K562 (cell line): ENCODE data around the gene BRPF1. TPM values are rescaled to one million over a fixed set of nuclear protein-coding genes. Genes with fewer than 3 reads are reported as not detected.

Experiments used
- CHAMP1 ChIP-seq: fragments of 450-650 bp; IDR thresholded peaks from 2 replicates; pipeline ENCODE4 v1.6.1; 2016; ENCODE audit warnings: mild to moderate bottlenecking
- GABPA ChIP-seq: fragments of 200-800 bp; sonication (Bioruptor generic); conservative IDR thresholded peaks from 2 replicates; pipeline ENCODE4 v1.6.1; 2016; ENCODE audit warnings: low read depth, missing genetic modification characterization, missing compliant biosample characterization
- HNRNPUL1 ChIP-seq: fragments of 200-400 bp; formaldehyde crosslinking; IDR thresholded peaks from 2 replicates; pipeline ENCODE4 v1.6.1; 2017; ENCODE audit warnings: low read length
- MAFK ChIP-seq: IDR thresholded peaks from 2 replicates; pipeline ENCODE4 v1.6.1; 2011; ENCODE audit warnings: low read length, improper control_type of control experiment
- MAX ChIP-seq: sonication (generic); formaldehyde crosslinking; IDR thresholded peaks from 2 replicates; pipeline ENCODE4 v1.9.0; 2022; ENCODE audit warnings: mild to moderate bottlenecking, missing genetic modification reagents
- PCBP2 ChIP-seq: fragments of 200-400 bp; formaldehyde crosslinking; IDR thresholded peaks from 2 replicates; pipeline ENCODE4 v1.6.1; 2018; ENCODE audit warnings: low read length, low read depth, mild to moderate bottlenecking, moderate library complexity; ENCODE audit not compliant: poor library complexity, severe bottlenecking
- PHF8 ChIP-seq: fragments of 200-600 bp; sonication (generic); IDR thresholded peaks from 2 replicates; pipeline ENCODE4 v1.6.1; 2012; ENCODE audit warnings: mixed run types, mild to moderate bottlenecking, inconsistent platforms, low read length, moderate library complexity, borderline replicate concordance
- PRDM10 ChIP-seq: fragments of 450-650 bp; IDR thresholded peaks from 2 replicates; pipeline ENCODE4 v1.6.1; 2018; ENCODE audit not compliant: partially characterized antibody
- SPI1 ChIP-seq: IDR thresholded peaks from 2 replicates; pipeline ENCODE4 v1.6.1; 2011; ENCODE audit warnings: low read depth, low read length, control low read depth, borderline replicate concordance
- ZNF12 ChIP-seq: sonication (generic); formaldehyde crosslinking; IDR thresholded peaks from 2 replicates; pipeline ENCODE4 v1.4.0; 2020; ENCODE audit warnings: mild to moderate bottlenecking, missing genetic modification reagents
- ZNF24 ChIP-seq: fragments of 450-650 bp; IDR thresholded peaks from 2 replicates; pipeline ENCODE4 v1.6.1; 2016
- polyA plus RNA-seq, 8 experiments: library from polyadenylated mRNA; depleted of rRNA in 4 of 8; stranded (reverse) in 5 of 8; unstranded in 3 of 8; fragments of >200 nt; fragmentation: Nextera tagmentation in 2 of 8; fragmentation: Illumina TruSeq in 1 of 8; extraction: Ambion mirVana in 2 of 8; extraction: Trizol in 1 of 8; gene quantifications; 2 replicates each; pipeline versions ENCODE4 v1.2.1 to v1.2.3, GENCODE V29; 2011 to 2014; ENCODE audit warnings: inconsistent platforms in 1 of 8, missing spikeins in 1 of 8
- total RNA-seq, 7 experiments: library from RNA; depleted of rRNA in 6 of 7; stranded (reverse); fragments of >200 nt in 6 of 7; fragmentation: Illumina TruSeq in 2 of 7; extraction: Trizol in 2 of 7; gene quantifications; 2 replicates each; pipeline versions ENCODE4 v1.2.1 to v1.2.3, GENCODE V29; 2011 to 2021; ENCODE audit warnings: low replicate concordance in 1 of 7
- TF ChIP-seq, protein P1 (sequence below): fragments of 450-650 bp; IDR thresholded peaks from 2 replicates; pipeline ENCODE4 v1.6.1; 2016
- TF ChIP-seq, protein P2 (sequence below): fragments of 250-450 bp; sonication (Bioruptor Pico); IDR thresholded peaks from 2 replicates; pipeline ENCODE4 v1.8.0; 2021; ENCODE audit warnings: borderline replicate concordance, mild to moderate bottlenecking, moderate library complexity; ENCODE audit not compliant: poor library complexity, severe bottlenecking
- TF ChIP-seq, protein P3 (sequence below): fragments of 450-650 bp; formaldehyde crosslinking; IDR thresholded peaks from 2 replicates; pipeline ENCODE4 v1.4.0; 2022; ENCODE audit warnings: missing genetic modification characterization
- TF ChIP-seq, protein P4 (sequence below): fragments of 250-450 bp; sonication (Bioruptor Pico); IDR thresholded peaks from 2 replicates; pipeline ENCODE4 v1.4.0; 2020; ENCODE audit warnings: borderline replicate concordance

The BRPF1 gene
- total and polyA plus RNA-seq, 9 of the 15 experiments (the other 6 are each of a cell fraction or from before 2014, with no cell fraction given): 1.1 to 40.2 (median 23.5) TPM

DNA sequence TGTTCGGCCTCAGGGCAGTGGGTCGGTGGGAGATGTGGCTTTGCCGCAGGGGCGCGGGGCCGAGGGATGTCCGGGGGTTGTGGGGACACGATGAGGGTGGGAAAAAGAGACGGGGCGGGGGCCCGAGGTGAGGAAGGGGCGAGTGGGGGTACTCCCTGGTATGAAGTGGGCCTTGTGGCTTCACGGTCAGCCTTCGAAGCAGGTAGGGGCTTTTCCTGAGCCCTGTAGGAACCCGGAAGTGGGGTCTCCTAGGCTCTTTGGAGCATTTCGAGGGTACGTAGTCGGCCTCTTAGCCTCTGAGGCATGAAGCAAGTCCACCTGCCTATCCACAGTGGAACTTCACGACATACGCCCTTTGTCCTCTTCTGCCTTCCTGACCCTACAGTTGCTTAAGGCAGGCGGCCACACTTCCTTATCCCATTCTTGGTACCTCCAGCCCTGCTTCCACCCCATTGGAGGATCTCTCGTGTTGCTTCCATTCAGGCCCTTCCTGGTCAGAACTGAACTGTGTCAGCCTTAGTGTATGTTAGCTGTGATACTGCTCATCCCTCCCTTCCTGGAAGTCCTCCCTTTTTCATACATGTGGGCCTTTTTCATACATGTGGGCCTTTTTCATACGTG lies 61.7 kb downstream of the BRPF1 start (continued):
- TF ChIP-seq, protein P1, sequence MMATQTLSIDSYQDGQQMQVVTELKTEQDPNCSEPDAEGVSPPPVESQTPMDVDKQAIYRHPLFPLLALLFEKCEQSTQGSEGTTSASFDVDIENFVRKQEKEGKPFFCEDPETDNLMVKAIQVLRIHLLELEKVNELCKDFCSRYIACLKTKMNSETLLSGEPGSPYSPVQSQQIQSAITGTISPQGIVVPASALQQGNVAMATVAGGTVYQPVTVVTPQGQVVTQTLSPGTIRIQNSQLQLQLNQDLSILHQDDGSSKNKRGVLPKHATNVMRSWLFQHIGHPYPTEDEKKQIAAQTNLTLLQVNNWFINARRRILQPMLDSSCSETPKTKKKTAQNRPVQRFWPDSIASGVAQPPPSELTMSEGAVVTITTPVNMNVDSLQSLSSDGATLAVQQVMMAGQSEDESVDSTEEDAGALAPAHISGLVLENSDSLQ: no peak
- peak; percentile 75 for TF ChIP-seq GABPA (tag)
- TF ChIP-seq, protein P2, sequence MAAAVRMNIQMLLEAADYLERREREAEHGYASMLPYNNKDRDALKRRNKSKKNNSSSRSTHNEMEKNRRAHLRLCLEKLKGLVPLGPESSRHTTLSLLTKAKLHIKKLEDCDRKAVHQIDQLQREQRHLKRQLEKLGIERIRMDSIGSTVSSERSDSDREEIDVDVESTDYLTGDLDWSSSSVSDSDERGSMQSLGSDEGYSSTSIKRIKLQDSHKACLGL: no peak
- TF ChIP-seq MAFK: no peak
- TF ChIP-seq, protein P3, sequence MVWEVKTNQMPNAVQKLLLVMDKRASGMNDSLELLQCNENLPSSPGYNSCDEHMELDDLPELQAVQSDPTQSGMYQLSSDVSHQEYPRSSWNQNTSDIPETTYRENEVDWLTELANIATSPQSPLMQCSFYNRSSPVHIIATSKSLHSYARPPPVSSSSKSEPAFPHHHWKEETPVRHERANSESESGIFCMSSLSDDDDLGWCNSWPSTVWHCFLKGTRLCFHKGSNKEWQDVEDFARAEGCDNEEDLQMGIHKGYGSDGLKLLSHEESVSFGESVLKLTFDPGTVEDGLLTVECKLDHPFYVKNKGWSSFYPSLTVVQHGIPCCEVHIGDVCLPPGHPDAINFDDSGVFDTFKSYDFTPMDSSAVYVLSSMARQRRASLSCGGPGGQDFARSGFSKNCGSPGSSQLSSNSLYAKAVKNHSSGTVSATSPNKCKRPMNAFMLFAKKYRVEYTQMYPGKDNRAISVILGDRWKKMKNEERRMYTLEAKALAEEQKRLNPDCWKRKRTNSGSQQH: peak; percentile 58
- TF ChIP-seq MAX: peak; percentile 61
- no peak for TF ChIP-seq CHAMP1
- TF ChIP-seq PCBP2: no peak
- TF ChIP-seq PHF8: peak; percentile 77
- TF ChIP-seq HNRNPUL1: peak; percentile 75; the same call in 1 of the 2 replicates
- no peak for TF ChIP-seq PRDM10
- no peak for TF ChIP-seq ZNF24
- peak; percentile 51; the same call in 1 of the 2 replicates for TF ChIP-seq SPI1
- TF ChIP-seq, protein P4, sequence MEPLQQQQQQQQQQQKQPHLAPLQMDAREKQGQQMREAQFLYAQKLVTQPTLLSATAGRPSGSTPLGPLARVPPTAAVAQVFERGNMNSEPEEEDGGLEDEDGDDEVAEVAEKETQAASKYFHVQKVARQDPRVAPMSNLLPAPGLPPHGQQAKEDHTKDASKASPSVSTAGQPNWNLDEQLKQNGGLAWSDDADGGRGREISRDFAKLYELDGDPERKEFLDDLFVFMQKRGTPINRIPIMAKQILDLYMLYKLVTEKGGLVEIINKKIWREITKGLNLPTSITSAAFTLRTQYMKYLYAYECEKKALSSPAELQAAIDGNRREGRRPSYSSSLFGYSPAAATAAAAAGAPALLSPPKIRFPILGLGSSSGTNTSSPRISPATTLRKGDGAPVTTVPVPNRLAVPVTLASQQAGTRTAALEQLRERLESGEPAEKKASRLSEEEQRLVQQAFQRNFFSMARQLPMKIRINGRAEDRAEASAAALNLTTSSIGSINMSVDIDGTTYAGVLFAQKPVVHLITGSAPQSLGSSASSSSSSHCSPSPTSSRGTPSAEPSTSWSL: no peak
- TF ChIP-seq ZNF12 (CRISPR knock-in tag): peak; percentile 71; the same call in 1 of the 2 replicates
